HG02678 (cell line): ENCODE results near the gene NR2F1.
A peak's percentile ranks its signal among the peaks of the same experiment; 100 is the strongest.

Source experiments
- ATAC-seq: cut with Tn5 transposase; IDR thresholded peaks from one replicate; pipeline ENCODE4 v1.9.1; 2021; ENCODE audit warnings: mild to moderate bottlenecking, moderate library complexity; ENCODE audit not compliant: unreplicated experiment

The NR2F1 gene

DNA sequence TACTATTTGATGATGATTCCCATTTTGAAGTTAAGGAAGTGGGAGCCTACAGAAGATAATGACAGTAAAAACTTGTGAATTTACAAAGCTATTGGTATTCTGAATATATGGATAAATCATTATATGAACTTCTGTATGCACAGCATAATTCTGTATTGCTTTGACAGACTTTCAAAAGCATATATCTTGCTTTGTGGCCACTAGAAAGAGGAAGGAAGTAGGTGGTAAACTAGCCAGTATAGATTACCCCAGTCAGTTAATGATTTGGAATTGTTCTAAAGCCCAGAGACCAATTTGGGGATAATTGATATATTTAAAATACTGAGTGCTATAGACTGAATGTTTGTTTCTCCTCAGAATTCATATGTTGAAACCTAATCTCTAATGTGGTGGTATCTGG, 53.0 kb downstream of the NR2F1 start:
- peak; percentile 78 for ATAC-seq

- ATAC-seq, result no peak
These were observed 53.8 kb downstream of the NR2F1 start for GRCh38 chr5:93636837-93637236.

- no peak for ATAC-seq
These were observed 54.7 kb downstream of the NR2F1 start for GRCh38 chr5:93637697-93638096.

DNA sequence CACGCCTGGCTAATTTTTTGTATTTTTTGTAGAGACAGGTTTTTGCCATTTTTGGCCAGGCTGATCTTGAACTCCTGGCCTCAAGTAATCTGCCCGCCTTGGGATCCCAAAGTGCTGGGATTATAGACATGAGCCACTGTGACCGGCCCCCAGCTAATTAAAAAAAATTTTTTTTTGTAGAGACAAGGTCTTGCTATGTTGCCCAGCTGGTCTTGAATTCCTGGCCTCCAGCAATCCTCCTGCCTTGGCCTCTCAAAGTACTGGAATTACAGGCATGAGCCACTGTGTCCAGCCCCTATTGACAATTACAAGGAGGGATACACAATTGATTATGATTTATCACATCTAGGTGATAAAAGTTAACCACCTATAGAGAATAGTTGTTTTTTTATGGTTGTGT, 59.5 kb downstream of the NR2F1 start:
- ATAC-seq, result no peak
